H54 (cell line): Measurements from ENCODE around the gene GALNT12.

Source experiments
- DNase-seq: peaks from one replicate; pipeline ENCODE4 v3.0.0; 2011; ENCODE audit warnings: low spot score, mixed read lengths; ENCODE audit not compliant: insufficient read length
- FAIRE-seq: peaks from 3 replicates; lab custom pipeline; 2011; peaks lifted over from hg19 to GRCh38; lab: Jason Lieb, UNC
- POLR2A ChIP-seq: IDR thresholded peaks from 2 replicates; pipeline ENCODE4 v1.6.1; 2011; ENCODE audit warnings: low read depth, mild to moderate bottlenecking, low read length

The GALNT12 gene

GRCh38 chr9:98804083-98804482 lies 3.4 kb upstream of the GALNT12 start:
- FAIRE-seq (no peak), DNase-seq (no peak)
- no peak for TF ChIP-seq POLR2A

GRCh38 chr9:98805506-98806272 lies 1.8 kb upstream of the GALNT12 start:
- no peak for FAIRE-seq
- TF ChIP-seq POLR2A = no peak
- DNase-seq = no peak

- no peak for TF ChIP-seq POLR2A
- FAIRE-seq = no peak
- no peak for DNase-seq
Measured at GRCh38 chr9:98806394-98807035, 955 bp upstream of the GALNT12 start.

- no peak for TF ChIP-seq POLR2A
- DNase-seq (no peak), FAIRE-seq (no peak)
Measured at GRCh38 chr9:98807814-98808195, 335 bp downstream of the GALNT12 start.

- TF ChIP-seq POLR2A = no peak
- FAIRE-seq (no peak), DNase-seq (no peak)
Measured at GRCh38 chr9:98808411-98808815, 943 bp downstream of the GALNT12 start.

GRCh38 chr9:98808875-98809274 lies 1.4 kb downstream of the GALNT12 start:
- DNase-seq (no peak), FAIRE-seq (no peak)
- no peak for TF ChIP-seq POLR2A

GRCh38 chr9:98809311-98810101 lies 2.0 kb downstream of the GALNT12 start:
- FAIRE-seq (peak; percentile 23), DNase-seq (no peak)

GRCh38 chr9:98810102-98810842 lies 2.8 kb downstream of the GALNT12 start:
- DNase-seq = no peak
- no peak for TF ChIP-seq POLR2A
- peak; percentile 27 for FAIRE-seq

More at GRCh38 chr9:98809311-98810101, 2.0 kb downstream of the GALNT12 start:
- no peak for TF ChIP-seq POLR2A

GRCh38 chr9:98811051-98811650 lies 3.7 kb downstream of the GALNT12 start:
- DNase-seq (peak; percentile 91), FAIRE-seq (peak; percentile 92)
- no peak for TF ChIP-seq POLR2A

- FAIRE-seq (no peak), DNase-seq (no peak)
- TF ChIP-seq POLR2A = no peak
Measured at GRCh38 chr9:98815391-98815951, 8.0 kb downstream of the GALNT12 start.

GRCh38 chr9:98818764-98819163 lies 11.3 kb downstream of the GALNT12 start:
- no peak for TF ChIP-seq POLR2A
- no peak for DNase-seq

GRCh38 chr9:98819231-98819630 lies 11.8 kb downstream of the GALNT12 start:
- FAIRE-seq (no peak), DNase-seq (no peak)
- no peak for TF ChIP-seq POLR2A

More at GRCh38 chr9:98818764-98819163, 11.3 kb downstream of the GALNT12 start:
- FAIRE-seq = no peak

- TF ChIP-seq POLR2A = no peak
- FAIRE-seq (no peak), DNase-seq (no peak)
Measured at GRCh38 chr9:98821831-98822230, 14.4 kb downstream of the GALNT12 start.

- TF ChIP-seq POLR2A = no peak
- DNase-seq (no peak), FAIRE-seq (no peak)
Measured at GRCh38 chr9:98822661-98823060, 15.2 kb downstream of the GALNT12 start.
